GM18505 (cell line): ENCODE data around the gene ATP6AP1.

Source experiments
- ATAC-seq: cut with Tn5 transposase; IDR thresholded peaks from one replicate; pipeline ENCODE4 v1.9.1; 2021; ENCODE audit not compliant: unreplicated experiment
- POLR2A ChIP-seq: IDR thresholded peaks from 4 replicates; pipeline ENCODE4 v1.6.1; 2011; ENCODE audit warnings: borderline replicate concordance; ENCODE audit not compliant: insufficient read depth, insufficient read length; ENCODE audit errors: extremely low read depth

The ATP6AP1 gene

DNA sequence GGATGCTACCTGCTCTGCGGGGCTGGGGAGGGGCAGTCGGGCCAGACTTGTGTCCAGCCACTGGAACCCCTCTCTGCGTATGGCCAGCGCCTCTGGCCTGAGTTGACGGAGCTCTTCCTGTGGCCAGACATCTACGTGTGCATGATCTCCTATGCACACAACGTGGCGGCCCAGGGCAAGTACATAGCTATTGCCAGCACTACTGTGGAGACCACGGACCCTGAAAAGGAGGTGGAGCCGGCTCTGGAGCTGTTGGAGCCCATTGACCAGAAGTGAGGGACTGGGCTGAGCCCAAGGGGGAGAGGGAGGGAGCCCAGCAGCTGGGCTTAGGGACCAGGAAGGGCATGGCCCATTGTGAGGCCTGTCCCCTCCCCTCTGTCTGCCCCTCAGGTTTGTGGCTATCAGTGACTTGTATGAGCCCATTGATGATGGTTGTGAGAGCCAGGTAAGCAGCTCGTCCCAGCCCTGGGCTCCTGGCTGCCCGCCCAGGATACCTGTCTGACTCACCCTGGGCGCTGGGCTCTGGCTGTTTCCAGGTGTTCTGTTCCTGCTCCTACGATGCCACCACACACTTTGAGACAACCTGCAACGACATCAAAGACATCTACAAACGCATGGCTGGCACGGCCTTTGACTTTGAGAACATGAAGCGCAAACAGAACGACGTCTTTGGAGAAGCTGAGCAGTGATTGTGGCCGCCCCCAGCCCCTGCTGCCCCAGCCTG, 13.7 kb downstream of the ATP6AP1 start:
- no peak for TF ChIP-seq POLR2A
- no peak for ATAC-seq

DNA sequence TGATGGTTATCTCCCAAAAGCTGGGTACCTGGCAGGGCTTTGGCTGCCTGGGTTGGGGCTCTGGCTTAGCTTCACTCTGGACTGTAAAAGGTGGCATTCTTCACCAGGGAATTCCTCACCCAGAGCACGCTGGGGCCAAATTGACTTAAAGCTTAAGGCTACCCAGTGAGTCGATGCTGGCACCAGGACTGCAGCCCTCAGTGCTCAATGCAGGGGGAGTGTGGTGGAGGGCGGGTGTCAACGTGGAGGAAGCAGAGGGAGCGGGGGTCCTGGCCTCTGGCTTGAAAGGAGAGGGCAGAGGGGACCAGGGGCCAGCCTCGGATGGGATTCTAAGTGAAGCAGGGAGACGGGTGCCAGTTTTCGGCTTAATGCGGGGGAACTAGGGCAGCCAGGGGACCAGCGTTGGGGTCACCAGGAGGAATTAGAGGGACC, 15.0 kb downstream of the ATP6AP1 start:
- no peak for ATAC-seq
- TF ChIP-seq POLR2A, result no peak

DNA sequence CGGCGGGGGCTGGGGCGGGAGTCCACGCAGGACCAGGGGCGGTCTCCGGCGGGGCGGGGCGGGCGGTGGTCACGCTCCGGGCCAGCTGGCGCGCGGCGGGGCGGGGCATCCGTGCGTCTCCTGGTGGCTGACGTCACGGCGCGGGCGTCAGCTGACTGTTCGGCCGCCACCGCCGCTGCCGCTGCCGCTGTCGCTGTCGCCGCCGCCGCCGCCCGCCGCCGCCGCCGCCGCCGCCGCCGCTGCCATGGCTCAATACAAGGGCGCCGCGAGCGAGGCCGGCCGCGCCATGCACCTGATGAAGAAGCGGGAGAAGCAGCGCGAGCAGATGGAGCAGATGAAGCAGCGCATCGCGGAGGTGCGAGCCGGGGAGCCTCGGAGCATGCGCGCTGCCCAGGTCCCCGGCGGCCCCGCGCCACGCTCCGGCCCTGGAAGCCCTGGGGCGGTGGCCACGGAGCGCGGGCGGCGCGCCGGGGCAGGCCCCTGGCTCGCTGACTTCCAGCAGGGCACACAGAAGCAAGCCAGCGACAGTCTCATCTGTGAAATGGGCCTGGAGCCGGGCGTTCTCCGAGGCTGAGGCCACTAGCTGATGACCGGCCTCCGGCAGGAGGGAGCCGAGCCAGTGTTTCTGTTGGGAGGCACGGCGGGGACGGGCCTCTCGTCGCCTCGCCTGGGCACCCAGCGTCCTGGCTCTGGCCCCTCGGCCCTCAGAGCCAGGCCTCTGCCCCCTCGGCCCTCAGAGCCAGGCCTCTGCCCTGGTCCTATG, 15.7 kb downstream of the ATP6AP1 start, which contains the start of gene FAM50A:
Gene FAM50A, plus strand, starts transcription at position 150 of the 763 bp plus-strand sequence. Its CDS starts 95 bp downstream, at position 245.
- TF ChIP-seq POLR2A, result peak; percentile 36
- ATAC-seq, result peak; percentile 67

DNA sequence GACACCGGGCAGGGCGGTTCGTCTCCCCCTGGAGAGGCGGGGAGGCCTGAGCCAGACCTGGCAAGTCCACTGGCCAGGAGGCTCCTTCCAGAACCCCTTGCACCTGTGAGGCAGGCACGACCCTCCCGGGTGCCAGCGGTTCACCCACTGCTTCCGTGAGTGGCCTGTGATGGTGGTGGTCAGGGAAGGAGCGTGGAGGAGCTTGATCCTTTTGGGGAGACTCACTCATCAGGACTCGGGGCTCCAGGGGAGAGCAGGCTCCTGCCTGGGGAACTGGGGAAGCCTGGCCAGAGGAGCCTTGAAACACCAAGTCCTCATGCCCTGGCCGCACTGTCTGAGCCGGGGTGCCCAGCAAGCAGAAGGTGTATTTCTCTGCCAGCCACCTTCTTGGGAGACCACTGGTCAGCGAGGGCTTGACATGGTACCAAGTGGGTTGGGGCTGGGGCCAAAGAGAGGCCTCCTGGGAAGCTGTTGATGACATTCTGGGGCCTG, 16.3 kb downstream of the ATP6AP1 start:
- TF ChIP-seq POLR2A, result no peak
- ATAC-seq, result no peak

GRCh38 chrX:154445776-154446175, 17.3 kb downstream of the ATP6AP1 start:
- no peak for ATAC-seq

GRCh38 chrX:154446430-154446829, 18.0 kb downstream of the ATP6AP1 start:
- TF ChIP-seq POLR2A, result no peak

More at GRCh38 chrX:154445776-154446175, 17.3 kb downstream of the ATP6AP1 start:
- no peak for TF ChIP-seq POLR2A

DNA sequence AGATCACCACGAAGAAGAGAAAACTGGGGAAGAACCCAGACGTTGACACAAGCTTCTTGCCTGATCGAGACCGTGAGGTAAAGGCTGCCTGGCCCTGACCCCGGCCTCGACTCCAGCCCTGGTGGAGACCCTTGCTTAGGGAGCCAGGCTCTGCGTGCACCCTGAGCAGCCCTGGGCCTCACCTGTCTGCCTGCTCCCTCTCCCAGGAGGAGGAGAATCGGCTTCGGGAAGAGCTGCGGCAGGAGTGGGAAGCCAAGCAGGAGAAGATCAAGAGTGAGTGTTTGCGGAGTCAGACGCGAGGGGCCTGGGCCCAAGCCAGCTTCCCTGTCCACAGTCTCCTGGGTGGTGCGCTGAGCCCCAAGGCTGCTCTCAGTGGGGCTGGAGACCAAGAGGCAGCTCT, 20.0 kb downstream of the ATP6AP1 start:
- ATAC-seq, result no peak
- no peak for TF ChIP-seq POLR2A

More at GRCh38 chrX:154446430-154446829, 18.0 kb downstream of the ATP6AP1 start:
- no peak for ATAC-seq

DNA sequence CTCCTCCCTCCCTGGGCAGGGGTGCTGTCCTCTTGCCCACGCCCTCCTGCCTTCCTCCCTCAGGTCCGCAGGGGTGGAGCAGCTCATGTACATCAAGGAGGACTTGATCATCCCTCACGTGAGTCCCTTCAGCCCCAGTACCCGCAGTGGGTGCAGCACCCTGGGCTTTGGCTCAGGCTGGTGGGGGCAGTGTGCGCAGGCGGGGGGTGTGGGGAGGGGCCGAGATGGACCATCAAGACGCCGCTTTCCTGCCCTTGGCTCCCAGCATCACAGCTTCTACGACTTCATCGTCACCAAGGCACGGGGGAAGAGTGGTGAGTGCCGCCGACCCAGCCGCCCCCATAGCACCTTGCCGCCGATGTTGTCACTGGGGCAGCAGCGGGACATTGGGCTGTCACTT, 21.1 kb downstream of the ATP6AP1 start:
- TF ChIP-seq POLR2A, result no peak
- no peak for ATAC-seq

DNA sequence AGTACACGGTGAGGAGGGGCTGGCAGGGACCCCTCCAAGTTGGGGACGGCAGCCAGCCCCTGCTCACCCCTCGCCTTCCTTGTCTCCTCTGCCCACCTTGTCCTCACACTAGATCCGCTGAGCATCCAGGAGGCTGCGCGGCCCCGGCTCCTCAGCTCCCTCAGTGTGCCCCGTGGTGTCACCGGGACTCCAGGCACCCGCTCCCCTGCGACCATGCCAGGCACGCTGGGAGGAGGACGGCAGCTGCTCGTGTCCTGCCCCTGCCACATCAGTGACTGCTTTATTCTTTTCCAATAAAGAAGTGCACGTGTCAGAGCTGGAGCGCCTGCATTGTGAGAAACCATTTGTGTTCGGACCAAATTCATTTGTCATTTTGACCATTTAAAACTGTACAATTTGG, 21.8 kb downstream of the ATP6AP1 start:
- no peak for ATAC-seq
- TF ChIP-seq POLR2A, result no peak

DNA sequence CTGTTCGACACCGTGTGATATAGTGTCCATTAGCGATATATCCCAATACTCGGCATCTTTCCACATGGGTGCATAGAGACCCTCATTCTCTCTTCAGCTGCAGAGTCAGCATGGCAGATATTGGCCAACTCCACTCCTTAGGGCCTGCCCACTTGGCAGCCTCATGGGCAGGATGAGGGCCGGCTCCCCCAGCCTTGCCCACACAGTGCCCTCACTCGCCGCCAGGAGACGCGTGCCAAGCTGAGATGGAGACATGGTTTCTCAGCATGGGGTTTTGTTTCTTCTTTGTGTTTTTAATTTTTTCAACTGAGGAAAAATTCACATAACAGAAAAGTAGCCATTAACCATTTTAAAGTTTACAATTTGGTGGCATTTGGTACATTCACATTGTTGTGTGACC, 24.3 kb downstream of the ATP6AP1 start:
- no peak for ATAC-seq
- no peak for TF ChIP-seq POLR2A

- TF ChIP-seq POLR2A, result no peak
- peak; percentile 43 for ATAC-seq
Observed at GRCh38 chrX:154457491-154458115, 29.1 kb downstream of the ATP6AP1 start.

DNA sequence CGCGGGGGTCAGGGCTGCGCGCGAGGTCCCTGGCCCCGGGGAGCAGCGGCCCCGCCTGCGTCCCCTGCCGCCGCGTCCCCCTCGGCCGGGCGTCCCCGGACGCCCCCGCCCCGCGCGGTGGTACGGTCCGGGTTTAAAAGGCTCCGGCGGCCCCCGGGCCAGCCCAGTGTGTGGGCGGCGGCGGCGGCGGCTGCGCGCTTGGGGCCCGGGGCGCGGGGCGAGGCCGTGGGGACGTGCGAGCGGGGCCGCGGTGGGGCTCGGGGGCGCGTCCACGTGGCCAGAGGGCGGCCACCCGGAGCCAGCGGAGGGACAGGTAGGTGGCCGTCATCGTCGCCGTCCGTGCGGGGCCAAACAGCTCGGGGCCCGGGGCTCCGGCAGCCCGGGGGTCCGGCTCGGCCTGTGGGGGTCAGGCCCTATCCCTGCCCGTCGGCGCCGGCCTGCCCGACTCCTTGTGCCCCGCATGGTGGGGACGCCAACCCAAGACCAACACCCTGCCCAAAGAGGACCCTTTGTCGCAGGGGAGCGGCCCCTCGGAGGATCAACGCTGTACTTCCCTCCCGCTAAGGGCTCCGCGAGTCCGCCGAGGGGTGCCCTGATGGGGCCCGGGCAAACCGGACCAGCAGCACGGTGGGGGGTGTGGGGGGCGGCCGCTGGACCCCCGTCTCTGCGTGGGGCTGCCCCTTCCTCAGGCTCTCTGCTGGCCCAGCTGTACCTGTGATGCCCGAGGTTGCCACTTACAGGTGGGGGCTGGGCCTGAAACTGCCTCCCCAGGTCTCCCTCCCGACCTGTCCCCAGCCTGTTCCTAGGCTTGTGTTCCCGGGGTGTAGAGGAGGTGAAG, 29.9 kb downstream of the ATP6AP1 start, which contains the start of gene PLXNA3:
Gene PLXNA3, plus strand, starts transcription at position 166 of the 838 bp plus-strand sequence. CDS start 1,903 bp downstream, outside the sequence.
- peak; percentile 64 for TF ChIP-seq POLR2A
- peak; percentile 52 for ATAC-seq
